HG03342 (cell line): ENCODE measurements around the gene TMEM51.
"Not testable (repeated sequence)": the region's sequence is repeated elsewhere in the genome, so short reads cannot be mapped to it uniquely, and the experiment has no call there.

Experiments used
- ATAC-seq: cut with Tn5 transposase; IDR thresholded peaks from one replicate; pipeline ENCODE4 v1.9.1; 2021; ENCODE audit warnings: mild to moderate bottlenecking, moderate library complexity; ENCODE audit not compliant: unreplicated experiment

Gene TMEM51

DNA sequence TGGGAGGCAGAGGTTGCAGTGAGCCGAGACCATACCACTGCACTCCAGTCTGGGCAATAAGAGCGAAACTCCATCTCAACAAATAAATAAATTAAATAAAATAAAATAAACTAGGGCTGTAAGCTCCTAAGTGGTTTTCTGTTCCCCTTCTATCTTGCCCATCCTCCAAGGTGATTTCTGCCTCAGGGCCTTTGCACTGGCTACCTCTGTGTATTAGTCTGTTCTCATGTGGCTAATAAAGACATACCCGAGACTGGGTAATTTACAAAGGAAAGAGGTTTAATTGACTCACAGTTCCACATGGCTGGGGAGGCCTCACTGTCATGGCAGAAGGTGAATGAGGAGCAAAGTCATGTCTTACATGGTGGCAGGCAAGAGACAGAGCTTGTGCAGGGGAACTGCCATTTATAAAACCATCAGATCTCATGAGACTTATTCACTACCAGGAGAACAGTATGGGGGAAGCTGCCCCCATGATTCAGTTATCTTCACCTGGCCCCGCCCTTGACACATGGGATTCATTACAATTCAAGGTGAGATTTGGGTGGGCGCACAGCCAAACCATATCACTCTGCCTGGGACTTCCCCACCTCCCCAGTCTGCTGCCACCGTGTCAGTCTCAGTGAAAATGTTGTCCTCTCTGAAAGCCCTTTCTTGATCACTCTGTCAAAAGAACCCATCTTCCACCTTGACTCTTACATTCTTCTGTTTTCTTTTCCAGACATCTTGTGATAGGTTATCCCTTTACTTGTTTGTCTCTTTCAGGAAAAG, 22.0 kb downstream of the TMEM51 start:
- not testable (repeated sequence) for ATAC-seq

DNA sequence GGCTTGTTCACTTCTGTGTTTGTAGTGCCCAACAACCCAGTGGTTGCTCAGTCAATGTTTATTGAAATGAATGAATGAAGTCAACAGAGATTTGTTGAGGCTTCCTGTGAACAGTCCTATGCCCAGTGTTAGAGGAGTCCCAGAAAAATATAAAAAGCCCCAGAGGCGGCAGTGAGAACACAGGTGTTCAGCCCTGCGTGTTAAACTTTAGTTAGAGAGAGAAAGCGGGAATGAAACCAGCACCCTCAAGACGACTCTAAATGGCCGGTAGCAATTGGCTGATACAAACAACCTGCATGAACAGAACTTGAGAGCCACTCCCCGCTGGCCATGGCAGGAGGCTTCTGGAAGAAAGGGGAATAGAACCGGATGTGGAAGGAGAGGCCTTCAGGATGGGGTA, 22.6 kb downstream of the TMEM51 start:
- ATAC-seq = no peak

DNA sequence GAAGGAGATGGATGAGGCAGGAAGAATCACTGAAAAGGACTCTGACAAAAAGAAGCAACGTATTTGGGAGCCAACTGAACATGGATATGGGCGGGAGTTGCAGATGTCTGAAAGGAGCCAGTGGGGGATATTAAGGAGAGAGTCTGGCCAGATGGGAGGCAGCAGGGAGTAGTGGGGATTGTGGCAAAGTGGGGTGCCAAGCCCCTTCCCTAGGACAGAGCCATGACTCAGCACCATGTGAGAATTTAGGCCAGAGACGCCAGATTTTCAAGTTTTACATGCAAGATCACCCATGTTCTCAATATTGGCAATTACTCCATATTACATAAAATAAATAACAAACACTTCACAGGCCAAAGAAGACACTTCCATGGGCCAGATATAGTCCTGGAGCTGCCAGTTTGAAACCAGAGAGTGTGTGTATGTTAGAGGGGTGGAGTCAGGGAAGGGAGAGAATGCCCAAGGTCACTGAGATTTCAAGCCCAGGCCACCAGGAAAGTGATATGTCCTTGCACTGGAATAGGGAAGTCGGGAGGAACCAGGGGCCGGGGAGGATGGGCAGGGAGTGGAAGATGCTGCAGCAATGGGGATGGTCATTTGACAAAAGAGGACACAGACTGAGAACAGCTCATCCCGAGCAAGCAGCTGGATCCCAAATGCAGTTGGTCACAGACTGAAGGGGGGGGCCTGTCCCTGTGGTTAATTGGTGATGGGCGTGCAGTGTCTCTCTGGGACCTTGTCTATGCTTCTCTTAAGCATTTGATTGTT, 23.5 kb downstream of the TMEM51 start:
- no peak for ATAC-seq

DNA sequence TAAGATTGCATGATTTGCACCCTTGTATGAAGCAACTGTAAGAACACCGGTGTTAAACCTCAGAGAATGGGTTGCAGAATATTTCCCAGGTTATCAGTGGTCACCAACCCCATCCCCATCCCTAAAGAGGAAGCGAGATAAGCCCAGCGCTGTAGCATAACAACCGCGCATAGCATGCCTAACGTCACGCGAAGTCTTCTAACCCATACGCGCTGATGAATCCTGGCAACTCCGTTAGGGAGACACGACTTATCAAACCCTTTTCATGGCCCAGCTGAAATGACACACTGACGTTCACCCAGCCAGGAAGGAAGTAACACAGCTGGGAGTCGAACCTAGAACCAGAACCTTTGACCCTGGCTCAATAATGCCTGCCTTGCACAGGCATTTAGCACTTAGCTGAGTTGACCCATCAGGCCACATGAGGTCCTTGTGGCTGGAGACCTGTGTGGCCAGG, 24.2 kb downstream of the TMEM51 start:
- no peak for ATAC-seq

DNA sequence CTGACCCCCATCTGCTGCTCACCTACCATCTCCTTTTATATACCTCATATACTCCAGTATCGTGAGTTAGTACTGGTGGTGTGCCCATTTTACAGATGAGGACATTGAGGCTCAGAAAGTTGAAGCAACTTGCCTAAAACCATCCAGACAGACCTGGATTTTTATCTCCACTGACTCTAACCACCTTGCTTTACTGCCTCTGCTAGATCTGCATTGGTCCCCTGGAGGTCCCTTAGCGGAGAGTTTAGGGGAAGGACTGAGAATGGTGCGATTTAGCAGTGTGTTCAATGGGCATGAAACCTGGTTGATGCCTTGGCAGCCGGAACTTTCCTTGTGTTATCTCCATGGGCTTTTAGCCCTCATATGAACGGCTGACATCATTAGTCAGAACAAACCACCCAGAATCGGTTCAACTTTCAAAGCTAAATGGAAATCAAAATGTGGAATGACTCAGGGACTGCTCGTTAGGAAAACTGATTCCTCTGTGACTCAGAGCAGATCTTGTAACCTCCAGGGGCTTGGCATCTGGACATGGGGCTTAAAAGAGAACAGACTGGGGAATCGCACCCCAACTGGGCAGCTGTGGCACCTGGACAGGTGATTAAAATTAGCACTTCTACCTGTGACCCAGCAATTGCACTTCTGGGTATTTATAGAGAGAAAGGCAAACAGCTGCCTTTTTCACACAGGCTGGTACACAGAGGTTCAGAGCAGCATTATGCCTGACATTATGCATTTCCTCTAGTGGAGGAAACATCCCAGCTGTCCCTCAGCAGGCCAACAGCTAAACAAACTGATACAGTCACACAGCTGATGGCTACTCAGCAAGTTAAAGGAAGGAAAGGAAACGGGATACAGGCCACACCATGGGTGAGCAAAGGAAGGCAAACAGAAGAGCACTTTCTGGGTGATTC, 25.3 kb downstream of the TMEM51 start:
- ATAC-seq = no peak

DNA sequence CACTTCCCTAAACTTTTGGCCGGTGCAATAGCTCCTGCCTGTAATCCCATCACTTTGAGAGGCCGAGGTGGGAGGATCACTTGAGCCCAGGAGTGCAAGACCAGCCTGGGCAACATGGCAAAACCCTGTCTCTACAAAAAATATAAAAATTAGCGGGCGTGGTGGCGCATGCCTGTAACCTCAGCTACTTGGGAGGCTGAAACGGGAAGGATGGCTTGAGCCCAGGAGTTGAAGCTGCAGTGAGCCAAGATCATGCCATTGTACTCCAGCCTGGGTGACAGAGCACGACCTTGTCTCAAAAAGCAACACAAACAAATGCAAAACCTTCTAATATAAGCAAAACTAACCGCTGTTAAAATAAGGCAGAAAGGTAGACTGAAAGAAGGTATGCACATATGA, 25.9 kb downstream of the TMEM51 start:
- ATAC-seq = no peak

DNA sequence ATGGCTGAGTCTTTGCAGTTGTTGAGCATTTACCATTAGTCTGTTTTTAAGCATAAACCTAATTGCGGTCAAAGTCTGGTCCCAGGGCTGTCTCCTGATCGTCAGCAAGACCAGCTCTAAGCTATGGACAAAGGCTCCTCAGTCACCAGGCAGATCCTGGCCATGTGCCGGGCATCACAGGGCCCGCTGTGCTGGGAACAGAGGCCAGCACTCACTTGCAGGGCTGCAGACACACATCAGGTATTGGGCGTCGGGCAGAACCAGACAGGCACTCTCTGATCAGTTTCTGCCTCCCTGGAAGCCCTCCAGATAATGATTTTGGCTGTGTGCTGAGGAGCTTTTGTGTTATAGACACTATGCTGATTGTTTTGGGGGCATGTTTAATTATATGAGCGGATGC, 26.6 kb downstream of the TMEM51 start:
- ATAC-seq = no peak

DNA sequence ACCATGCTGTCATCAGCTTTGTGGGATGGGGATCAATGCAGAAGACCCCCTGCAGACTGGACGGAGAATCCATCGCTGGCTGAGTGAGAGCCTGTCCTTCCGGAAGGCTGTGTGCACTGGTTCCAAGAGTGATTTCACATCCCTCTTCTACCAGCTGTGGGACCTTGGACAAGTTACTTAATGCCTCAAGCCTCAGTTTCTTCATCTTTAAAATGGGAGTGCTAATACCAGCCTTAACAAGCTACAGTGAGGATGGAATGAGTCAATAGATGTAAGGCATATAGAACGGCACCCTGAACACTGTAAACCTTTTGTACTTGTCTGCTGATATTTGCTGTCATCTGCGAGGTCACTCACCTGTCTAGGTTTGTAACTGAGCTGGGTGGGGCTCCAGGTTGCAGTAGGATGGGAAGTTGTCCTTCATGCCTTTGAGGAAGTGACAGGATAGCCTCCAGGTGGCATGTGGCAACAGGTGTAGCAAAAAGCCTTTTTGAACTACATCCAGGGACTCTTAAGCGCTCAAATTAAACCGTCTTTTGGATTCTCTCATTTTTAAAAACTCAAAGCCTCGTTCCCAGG, 27.5 kb downstream of the TMEM51 start:
- ATAC-seq = no peak

DNA sequence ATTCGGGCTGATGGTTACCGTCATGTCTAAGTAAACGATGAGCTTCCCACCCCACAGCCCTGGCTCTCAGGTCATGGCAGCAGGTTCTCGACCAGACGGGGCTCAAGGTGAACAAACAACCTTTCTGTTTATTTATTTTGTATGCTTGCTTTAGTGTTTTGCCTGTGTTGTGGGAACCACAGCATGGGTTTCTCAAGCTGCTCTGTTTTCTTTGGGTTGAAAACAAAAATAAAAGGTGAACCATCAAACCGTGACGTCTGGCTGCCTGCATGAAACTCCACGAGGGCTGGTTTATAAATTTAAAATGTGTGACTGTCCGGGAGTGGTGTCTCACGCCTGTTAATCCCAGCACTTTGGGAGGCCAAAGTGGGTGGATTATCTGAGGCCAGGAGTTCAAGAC, 28.0 kb downstream of the TMEM51 start:
- no peak for ATAC-seq

DNA sequence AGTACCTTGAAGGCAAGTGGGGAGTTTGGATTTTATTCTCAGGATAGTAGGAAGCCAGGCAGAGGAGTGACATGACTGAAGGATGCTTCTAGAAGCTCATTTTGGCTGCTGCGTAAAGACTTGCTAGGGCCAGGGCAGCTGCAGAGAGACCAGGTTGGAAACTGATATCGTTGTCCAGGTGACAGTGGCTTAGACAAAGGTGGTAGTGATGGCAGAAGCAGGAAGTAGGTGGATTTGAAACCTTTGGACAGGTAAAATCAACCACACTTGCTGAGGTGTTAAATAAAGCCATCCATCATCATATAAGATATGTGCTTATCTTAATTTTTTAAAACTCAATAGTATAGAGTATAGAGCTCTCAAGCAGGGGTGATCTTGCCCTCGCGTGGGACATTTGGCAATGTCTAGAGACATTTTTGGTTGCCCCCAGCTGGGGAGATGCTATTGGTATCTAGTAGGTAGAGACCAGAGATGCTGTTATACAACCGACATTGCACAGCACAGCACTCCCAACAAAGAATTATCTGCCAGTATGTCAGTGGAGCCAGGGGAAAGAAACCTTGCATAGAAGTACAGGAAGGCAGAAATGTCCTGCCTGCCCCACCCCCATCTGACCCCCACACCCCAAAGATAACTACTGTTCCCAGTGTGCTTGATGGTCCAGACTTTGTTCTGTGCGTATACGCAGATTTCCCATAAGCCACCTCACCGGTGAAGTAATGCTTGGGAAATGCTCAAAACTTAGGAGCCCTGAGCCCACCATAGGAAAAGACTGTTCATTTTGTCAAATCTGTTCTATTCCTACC, 31.1 kb downstream of the TMEM51 start:
- ATAC-seq = no peak

DNA sequence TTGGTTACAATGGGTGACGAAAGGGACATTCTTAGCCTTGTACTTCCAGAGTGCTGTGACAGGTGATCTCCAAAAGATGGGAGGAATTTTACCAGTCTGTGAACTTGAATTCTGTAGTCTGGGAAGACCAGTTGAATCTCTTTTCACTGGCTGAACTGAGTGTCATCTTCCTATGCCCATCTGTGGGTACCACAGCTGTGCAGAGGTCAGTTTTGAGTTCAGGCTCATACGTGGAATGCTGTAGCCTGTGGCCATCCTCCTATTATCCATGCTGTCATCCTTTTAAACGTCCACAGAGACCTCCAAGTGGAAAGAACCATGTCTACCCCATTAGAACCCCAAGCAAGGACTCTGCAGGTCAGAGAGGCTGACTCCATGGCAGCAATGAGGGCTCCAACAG, 32.1 kb downstream of the TMEM51 start:
- ATAC-seq = no peak

DNA sequence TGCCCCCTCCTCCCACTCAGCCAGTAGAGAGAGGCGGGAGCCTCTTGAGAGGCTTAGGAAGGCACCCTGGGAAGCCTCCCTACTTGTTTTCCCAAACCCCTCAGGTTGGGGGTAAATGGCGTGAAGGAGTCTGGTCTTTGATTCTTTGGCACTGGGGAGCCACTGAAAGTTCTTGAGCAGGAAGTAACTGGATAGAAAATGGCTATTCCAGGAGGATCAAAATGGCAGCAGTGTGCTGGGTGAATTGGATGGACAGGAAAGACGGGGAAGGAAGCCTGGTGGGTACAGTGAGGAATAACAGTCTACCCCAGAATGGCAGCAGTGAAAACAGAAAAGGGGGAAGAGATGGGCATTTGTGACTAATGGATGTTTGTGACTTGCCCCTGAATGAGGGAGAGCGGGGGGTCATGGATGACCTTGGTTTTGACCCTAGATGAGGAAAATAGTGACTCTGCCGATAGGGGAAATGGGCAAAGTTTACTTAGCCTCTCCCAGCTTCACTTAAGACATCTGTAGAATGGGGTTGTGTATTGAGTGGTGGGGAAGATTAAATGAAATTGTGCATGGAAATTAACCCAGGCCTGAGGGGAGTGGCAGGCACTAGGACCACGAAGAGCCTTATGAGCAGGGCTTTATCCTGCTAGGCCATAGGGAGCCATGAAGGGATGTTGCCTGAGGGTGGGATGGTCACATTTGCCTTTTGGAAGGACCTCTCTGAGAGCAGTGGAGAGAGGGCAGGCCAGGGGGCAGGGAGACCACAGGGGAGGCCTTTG, 32.7 kb downstream of the TMEM51 start:
- ATAC-seq = no peak

DNA sequence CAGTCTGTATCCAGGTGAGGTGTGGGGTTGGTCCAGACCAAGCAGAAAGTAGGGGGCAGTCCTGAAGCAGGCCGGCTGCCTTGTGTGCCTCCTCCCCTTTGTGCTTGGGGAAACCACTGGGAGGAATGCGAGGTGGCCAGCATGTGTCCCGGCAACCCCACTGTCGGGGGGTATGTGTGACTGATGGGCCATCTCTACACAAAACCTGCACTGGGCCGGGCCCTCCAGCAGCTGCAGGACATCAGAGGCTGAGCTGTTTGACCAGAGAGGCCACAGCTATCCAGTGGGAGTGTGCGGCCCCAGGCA, 33.3 kb downstream of the TMEM51 start:
- ATAC-seq = no peak

DNA sequence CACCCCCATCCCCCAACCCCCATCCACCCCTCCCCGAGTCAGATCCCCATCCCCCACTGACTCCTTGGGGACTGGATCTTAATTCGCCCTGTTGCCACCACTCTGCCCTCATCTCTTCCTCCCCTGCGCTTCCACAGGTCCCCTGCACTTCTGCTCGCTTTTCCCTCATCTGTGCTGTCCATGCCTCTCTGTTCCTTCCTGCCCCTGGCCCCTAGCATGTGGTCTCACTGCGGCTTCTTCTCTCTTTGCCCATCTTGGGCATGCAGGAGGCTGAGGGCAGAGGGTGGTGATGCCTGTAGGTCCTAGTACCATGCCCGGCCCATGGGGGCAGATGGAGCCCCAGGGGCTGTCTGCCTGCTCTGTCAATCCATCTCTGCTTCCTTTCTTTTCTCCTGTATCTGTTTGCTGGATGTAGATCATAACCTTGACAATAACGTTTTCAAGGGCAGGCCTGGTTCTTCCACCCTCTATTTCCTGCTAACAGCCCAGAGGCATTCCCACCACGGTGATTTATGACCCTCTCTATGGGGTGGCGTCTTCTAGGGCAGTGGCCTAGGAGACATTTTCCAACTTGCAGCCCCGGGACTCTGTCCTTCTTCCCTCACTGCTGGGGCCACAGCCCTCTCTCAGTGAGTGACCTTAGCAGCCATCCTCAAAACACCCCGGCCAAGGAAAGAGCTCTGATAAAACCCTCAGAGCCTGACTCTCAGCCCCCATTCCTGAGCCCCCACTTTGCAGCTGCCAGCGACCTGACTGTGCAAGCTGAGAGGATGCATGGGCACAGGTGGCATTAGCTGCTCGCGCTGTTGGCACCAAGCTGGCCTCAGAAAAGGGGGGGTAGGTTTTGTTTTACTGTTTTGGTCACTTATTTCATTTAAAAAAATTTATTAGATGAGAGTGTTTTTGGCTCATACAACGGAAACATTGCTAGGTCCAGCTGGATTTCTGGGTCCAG, 33.9 kb downstream of the TMEM51 start:
- no peak for ATAC-seq

DNA sequence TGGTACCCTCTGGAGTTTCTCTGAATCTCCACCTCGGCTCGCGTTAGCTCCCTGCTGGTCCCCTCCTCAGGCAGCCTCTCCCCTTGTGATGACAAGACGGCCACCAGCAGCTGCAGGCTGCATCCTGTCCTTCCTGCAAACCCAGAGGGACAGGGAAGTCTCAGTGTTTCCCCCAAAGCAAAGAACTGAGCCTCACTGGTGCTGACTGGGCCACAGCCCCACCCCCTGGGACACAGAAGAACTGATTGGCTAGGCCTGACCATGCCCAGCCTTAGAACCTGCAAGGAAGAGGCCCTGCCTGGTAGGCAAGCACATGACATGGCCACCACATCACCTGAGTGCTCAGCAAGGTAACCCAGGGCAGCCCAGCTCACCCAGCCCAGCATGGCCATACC, 34.6 kb downstream of the TMEM51 start:
- ATAC-seq = no peak

DNA sequence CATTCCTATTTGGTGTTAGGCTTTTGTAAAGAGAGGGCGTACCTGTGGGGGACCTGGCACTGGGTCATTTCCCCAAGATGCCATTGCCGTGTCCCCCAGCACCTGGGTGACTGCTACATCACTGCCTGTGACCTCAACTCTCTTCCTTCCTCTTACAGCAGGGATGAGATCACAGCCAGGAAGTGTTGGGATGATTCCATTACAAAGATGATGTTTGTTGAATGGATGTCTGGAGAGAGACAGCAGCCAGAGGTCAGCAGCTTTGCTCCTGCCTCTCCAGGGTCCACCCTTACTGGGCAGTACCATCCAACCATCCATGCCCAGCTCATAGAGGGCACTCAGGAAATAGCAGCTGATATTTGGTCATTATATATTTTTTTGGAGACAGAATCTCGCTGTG, 35.1 kb downstream of the TMEM51 start:
- no peak for ATAC-seq

DNA sequence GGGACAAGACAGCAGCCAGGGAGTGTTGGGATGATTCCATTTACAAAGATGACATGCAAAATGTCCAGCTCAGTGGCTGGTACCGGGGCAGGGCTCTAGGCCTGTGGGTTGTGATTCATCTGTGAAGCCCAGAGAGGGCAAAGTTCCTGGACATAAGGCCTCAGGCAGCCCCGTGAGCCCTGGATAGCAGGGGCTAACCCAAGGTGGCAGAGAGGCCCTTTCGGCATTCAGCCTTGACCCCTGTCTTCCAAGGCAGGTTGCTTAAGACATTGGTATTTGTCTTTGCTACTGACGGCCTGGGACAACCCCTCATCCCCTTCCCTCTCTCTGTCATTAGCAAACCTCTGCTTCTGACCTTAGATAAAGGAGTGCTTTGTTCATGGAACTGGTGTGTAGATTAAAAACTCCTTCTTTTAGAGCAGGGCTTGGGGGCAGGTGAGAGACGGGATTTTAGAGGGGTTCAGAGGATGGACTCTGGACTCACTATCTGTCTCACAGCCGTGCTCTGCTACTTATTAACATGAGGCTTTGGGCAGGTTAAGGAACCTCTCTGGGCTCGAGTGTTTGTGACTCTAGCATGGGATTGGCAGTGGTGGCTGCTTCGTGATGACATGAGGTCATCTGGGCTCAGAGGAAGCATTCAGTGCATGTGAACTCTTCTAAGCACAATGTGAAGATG, 36.3 kb downstream of the TMEM51 start:
- no peak for ATAC-seq

DNA sequence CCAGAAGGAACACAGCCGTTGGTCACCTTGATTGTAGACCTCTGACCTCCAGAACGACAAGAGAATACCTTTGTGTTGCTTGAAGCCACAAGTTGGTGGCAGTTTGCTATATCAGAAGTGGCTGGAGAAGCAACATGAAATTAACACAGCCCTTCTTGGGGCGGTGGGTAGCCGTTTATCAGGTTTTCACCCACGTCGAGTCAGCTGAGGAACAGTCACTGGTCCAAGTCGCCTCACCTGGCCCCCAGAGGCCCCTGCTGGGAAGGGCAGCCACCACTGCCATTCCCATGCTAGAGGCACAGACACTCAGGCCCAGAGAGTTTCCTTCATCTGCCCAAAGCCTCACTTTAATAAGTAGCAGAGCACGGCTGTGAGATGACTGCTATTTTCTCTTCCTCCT, 37.7 kb downstream of the TMEM51 start:
- no peak for ATAC-seq
